Liver (tissue), 3 donors: ENCODE results near the gene TMEM140.

Experiments
- ATF3 ChIP-seq: IDR thresholded peaks from 2 replicates; pipeline ENCODE4 v1.6.1; 2016; ENCODE audit warnings: antibody characterized with exemption
- CTCF ChIP-seq: fragments of 150-350 bp; IDR thresholded peaks from 2 replicates; pipeline ENCODE4 v1.5.1; 2017; ENCODE audit warnings: improper control_type of control experiment, low read depth, low read length; ENCODE audit not compliant: missing input control
- EGR1 ChIP-seq, 2 donors: IDR thresholded peaks; 2 replicates each; pipeline ENCODE4 v1.6.1; 2016 to 2018; ENCODE audit warnings: antibody characterized with exemption in 2 of 2, low read depth in 2 of 2
- FOXA1 ChIP-seq: IDR thresholded peaks from 2 replicates; pipeline ENCODE4 v1.6.1; 2016; ENCODE audit warnings: antibody characterized with exemption
- GABPA ChIP-seq, 2 donors: IDR thresholded peaks in 1 of 2; conservative IDR thresholded peaks in 1 of 2; 2 replicates each; pipeline ENCODE4 v1.6.1; 2016; ENCODE audit warnings: antibody characterized with exemption in 2 of 2, mild to moderate bottlenecking in 1 of 2, moderate library complexity in 1 of 2
- HNF4G ChIP-seq: IDR thresholded peaks from 2 replicates; pipeline ENCODE4 v1.6.1; 2016; ENCODE audit warnings: antibody characterized with exemption
- MAX ChIP-seq: IDR thresholded peaks from 2 replicates; pipeline ENCODE4 v1.6.1; 2016; ENCODE audit warnings: antibody characterized with exemption
- NR2F2 ChIP-seq: IDR thresholded peaks from 2 replicates; pipeline ENCODE4 v1.6.1; 2016; ENCODE audit warnings: antibody characterized with exemption
- RAD21 ChIP-seq, 2 donors: IDR thresholded peaks; 2 replicates each; pipeline ENCODE4 v1.6.1; 2016; ENCODE audit warnings: antibody characterized with exemption in 2 of 2, mild to moderate bottlenecking in 2 of 2
- RXRA ChIP-seq, 2 donors: IDR thresholded peaks; 2 replicates each; pipeline ENCODE4 v1.6.1; 2017 to 2018; ENCODE audit warnings: antibody characterized with exemption in 2 of 2, mild to moderate bottlenecking in 1 of 2
- SP1 ChIP-seq: IDR thresholded peaks from 2 replicates; pipeline ENCODE4 v1.6.1; 2018; ENCODE audit warnings: antibody characterized with exemption, mild to moderate bottlenecking
- TAF1 ChIP-seq: conservative IDR thresholded peaks from 2 replicates; pipeline ENCODE4 v1.6.1; 2016; ENCODE audit warnings: antibody characterized with exemption, mild to moderate bottlenecking
- YY1 ChIP-seq: IDR thresholded peaks from 2 replicates; pipeline ENCODE4 v1.6.1; 2016; ENCODE audit warnings: antibody characterized with exemption, mild to moderate bottlenecking
- ZBTB33 ChIP-seq: IDR thresholded peaks from 2 replicates; pipeline ENCODE4 v1.6.1; 2016; ENCODE audit warnings: antibody characterized with exemption
- donor health status: healthy.
- donor health status: healthy.

GRCh38 chr7:135129579-135129978 is 18.3 kb upstream of the TMEM140 start:
- TF ChIP-seq MAX (no peak), NR2F2 (no peak), HNF4G (no peak), CTCF (no peak), SP1 (no peak), ATF3 (no peak), GABPA (IDR thresholded peaks at IDR 0.05 in 1 of 2, conservative IDR thresholded peaks at IDR 0.05 in 1 of 2) (no peak), YY1 (no peak), TAF1 (no peak), ZBTB33 (no peak), RXRA (IDR thresholded peaks at IDR 0.05) (no peak), RAD21 (IDR thresholded peaks at IDR 0.05) (no peak), EGR1 (IDR thresholded peaks at IDR 0.05; ENCODE audit: low read depth in 2 of 2) (no peak), FOXA1 (no peak)
